Inflammatory macrophage treated with lipopolysaccharide for 4 hours (primary cell): ENCODE results near the gene ITGB1.

Experiments used
- DNase-seq: peaks from one replicate; pipeline ENCODE4 v3.0.0-alpha.2; 2020

The ITGB1 gene

GRCh38 chr10:32865170-32865569 is 92.9 kb downstream of the ITGB1 start:
- no peak for DNase-seq

- DNase-seq: no peak
Measured at GRCh38 chr10:32854435-32854834, 103.6 kb downstream of the ITGB1 start.

GRCh38 chr10:32851301-32851700 is 106.7 kb downstream of the ITGB1 start:
- no peak for DNase-seq
